MM.1S (cell line): Measurements from ENCODE around the gene ANK2.

Experiments
- DNase-seq: peaks from one replicate; pipeline ENCODE4 v3.0.0-alpha.2; 2015
- H2AFZ ChIP-seq: fragments of 300-600 bp; sonication (generic); 2 replicates; pipeline ENCODE4 v1.6.0; 2016; ENCODE audit warnings: antibody characterized with exemption, low read length
- H3F3A ChIP-seq: fragments of 300-600 bp; sonication (generic); 2 replicates; pipeline ENCODE4 v1.6.1; 2016; ENCODE audit warnings: mild to moderate bottlenecking, antibody characterized with exemption, low read length, moderate library complexity, mixed read lengths; ENCODE audit not compliant: insufficient read depth
- H3K27ac ChIP-seq: fragments of 300-600 bp; sonication (generic); 2 replicates; pipeline ENCODE4 v1.5.1; 2016; ENCODE audit warnings: mild to moderate bottlenecking, low read length
- H3K27me3 ChIP-seq: fragments of 300-600 bp; sonication (generic); replicated peaks from 2 replicates; pipeline ENCODE4 v1.6.0; 2016; ENCODE audit warnings: low read length; ENCODE audit not compliant: insufficient read depth
- H3K36me3 ChIP-seq: fragments of 300-600 bp; sonication (generic); replicated peaks from 2 replicates; pipeline ENCODE4 v1.6.1; 2016; ENCODE audit warnings: mild to moderate bottlenecking, low read length, mixed read lengths; ENCODE audit not compliant: insufficient read depth
- H3K4me1 ChIP-seq: fragments of 300-600 bp; sonication (generic); 2 replicates; pipeline ENCODE4 v1.6.1; 2016; ENCODE audit warnings: low read length, mixed read lengths
- H3K4me2 ChIP-seq: fragments of 300-600 bp; sonication (generic); 2 replicates; pipeline ENCODE4 v1.6.0; 2016; ENCODE audit warnings: low read depth, low read length
- H3K4me3 ChIP-seq: fragments of 300-600 bp; sonication (generic); 2 replicates; pipeline ENCODE4 v1.5.1; 2016; ENCODE audit warnings: low read length, mixed read lengths
- H3K79me2 ChIP-seq: fragments of 300-600 bp; sonication (generic); 2 replicates; pipeline ENCODE4 v1.6.1; 2016; ENCODE audit warnings: mixed run types, low read length, mixed read lengths
- H3K9ac ChIP-seq: fragments of 300-600 bp; sonication (generic); 2 replicates; pipeline ENCODE4 v1.6.1; 2016; ENCODE audit warnings: low read length, mixed read lengths
- H3K9me2 ChIP-seq: fragments of 300-600 bp; sonication (generic); replicated peaks from 2 replicates; pipeline ENCODE4 v1.6.1; 2016; ENCODE audit warnings: mild to moderate bottlenecking, low read length, mixed read lengths; ENCODE audit not compliant: insufficient read depth
- H3K9me3 ChIP-seq: fragments of 300-600 bp; sonication (generic); replicated peaks from 2 replicates; pipeline ENCODE4 v1.6.1; 2016; ENCODE audit warnings: mild to moderate bottlenecking, low read length, mixed read lengths; ENCODE audit not compliant: insufficient read depth
- H4K20me1 ChIP-seq: fragments of 300-600 bp; sonication (generic); 2 replicates; pipeline ENCODE4 v1.6.1; 2016; ENCODE audit warnings: mild to moderate bottlenecking, low read length, moderate library complexity, mixed read lengths; ENCODE audit not compliant: insufficient read depth
- EZH2 ChIP-seq: fragments of 300-600 bp; sonication (generic); optimal IDR thresholded peaks from 2 replicates; pipeline ENCODE3; 2017; ENCODE audit warnings: low read depth, mild to moderate bottlenecking, antibody characterized with exemption, low read length, mixed read lengths
- EZH2phosphoT487 ChIP-seq: fragments of 300-600 bp; sonication (generic); IDR thresholded peaks from 2 replicates; pipeline ENCODE4 v1.6.1; 2018; ENCODE audit warnings: antibody characterized with exemption, low read length
- TF ChIP-seq, protein P1 (sequence below): fragments of 300-600 bp; sonication (generic); IDR thresholded peaks from 2 replicates; pipeline ENCODE4 v1.5.1; 2016; ENCODE audit warnings: antibody characterized with exemption, low read length, mixed read lengths

The ANK2 gene

DNA sequence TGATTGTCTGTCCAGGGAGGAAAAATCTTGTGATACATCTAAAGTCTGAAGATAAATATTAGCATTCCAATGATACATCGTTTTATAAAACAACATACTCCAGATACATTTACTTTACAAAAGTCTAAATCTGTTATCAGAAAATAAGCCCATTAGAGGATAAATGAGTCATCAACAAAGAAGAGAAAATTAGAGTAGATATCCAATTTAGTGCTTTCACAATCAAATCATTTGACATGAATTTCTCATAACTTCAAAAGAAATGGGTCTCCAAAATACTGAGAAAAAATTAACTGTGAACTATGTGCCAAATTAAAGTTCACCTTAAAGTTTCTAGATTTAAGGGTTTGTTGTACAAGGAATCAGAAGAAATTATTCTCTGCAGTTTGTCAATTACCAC lies 213.8 kb downstream of the ANK2 start:
- H3K36me3 ChIP-seq, result no peaks in the 10 kb centered on the region
- H3K4me1 ChIP-seq, result no peaks in the 10 kb centered on the region
- H3K9ac ChIP-seq, result no peak overlapping the region
- H3K4me2 ChIP-seq, result no peak overlapping the region
- H3K79me2 ChIP-seq, result no peaks in the 10 kb centered on the region
- H4K20me1 ChIP-seq, result no peaks in the 10 kb centered on the region
- no peak for DNase-seq
- no peak overlapping the region for H3K4me3 ChIP-seq
- H2AFZ ChIP-seq, result no peak overlapping the region
- no peak overlapping the region for H3K27ac ChIP-seq
- no peaks in the 10 kb centered on the region for H3K9me3 ChIP-seq
- no peaks in the 10 kb centered on the region for H3F3A ChIP-seq
- TF ChIP-seq, protein P1, sequence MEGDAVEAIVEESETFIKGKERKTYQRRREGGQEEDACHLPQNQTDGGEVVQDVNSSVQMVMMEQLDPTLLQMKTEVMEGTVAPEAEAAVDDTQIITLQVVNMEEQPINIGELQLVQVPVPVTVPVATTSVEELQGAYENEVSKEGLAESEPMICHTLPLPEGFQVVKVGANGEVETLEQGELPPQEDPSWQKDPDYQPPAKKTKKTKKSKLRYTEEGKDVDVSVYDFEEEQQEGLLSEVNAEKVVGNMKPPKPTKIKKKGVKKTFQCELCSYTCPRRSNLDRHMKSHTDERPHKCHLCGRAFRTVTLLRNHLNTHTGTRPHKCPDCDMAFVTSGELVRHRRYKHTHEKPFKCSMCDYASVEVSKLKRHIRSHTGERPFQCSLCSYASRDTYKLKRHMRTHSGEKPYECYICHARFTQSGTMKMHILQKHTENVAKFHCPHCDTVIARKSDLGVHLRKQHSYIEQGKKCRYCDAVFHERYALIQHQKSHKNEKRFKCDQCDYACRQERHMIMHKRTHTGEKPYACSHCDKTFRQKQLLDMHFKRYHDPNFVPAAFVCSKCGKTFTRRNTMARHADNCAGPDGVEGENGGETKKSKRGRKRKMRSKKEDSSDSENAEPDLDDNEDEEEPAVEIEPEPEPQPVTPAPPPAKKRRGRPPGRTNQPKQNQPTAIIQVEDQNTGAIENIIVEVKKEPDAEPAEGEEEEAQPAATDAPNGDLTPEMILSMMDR, result no peak
- no peak for TF ChIP-seq EZH2
- TF ChIP-seq EZH2phosphoT487, result no peak
- H3K27me3 ChIP-seq, result no peaks in the 10 kb centered on the region
- H3K9me2 ChIP-seq, result no peaks in the 10 kb centered on the region

DNA sequence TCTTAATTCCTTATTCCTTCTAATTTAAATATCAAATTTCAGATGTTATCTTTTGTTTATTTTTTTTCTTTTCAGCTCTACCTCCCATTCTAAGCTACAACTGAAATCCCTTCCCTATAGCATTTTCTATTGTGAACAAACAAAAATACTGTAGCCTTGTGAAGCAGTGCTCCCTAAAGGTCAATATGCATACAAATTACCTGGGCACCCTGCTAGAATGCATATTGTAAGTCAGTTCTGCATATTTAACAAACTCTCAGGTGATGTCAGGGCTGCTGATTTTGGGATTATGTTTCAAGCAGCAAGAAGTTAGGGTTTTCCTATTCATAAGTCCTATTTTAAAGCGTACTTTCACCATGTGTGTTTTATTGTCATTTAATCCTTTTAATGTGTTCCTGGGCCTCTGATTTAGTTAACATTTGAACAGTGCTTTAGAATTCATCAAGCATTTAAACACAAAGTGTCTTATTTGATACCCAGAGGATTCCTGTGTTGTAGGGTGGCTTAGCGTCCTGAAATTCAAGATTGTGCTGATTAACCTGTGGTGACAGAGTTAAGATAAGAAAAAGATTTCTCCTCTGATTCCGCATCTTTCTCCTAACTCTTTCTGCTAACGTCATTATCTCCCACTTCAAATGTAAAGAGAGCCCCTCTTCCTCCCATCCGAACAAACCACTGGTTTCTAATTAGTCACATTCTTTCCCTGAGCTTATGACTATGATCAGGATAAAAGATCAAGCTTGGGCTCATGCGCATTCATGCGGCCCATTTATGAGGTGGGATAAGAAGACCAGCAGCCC lies 221.3 kb downstream of the ANK2 start:
- Histone ChIP-seq H3F3A (no peaks in the 10 kb centered on the region), H3K36me3 (no peaks in the 10 kb centered on the region), H3K4me3 (no peak overlapping the region), H3K4me2 (no peak overlapping the region), H3K4me1 (no peaks in the 10 kb centered on the region), H4K20me1 (no peaks in the 10 kb centered on the region), H3K9me2 (no peaks in the 10 kb centered on the region), H3K27ac (no peak overlapping the region), H2AFZ (no peak overlapping the region), H3K79me2 (no peaks in the 10 kb centered on the region), H3K9me3 (no peaks in the 10 kb centered on the region), H3K9ac (no peak overlapping the region), H3K27me3 (no peaks in the 10 kb centered on the region)
- TF ChIP-seq EZH2, result no peak
- no peak for TF ChIP-seq EZH2phosphoT487
- TF ChIP-seq, protein P1, result no peak
- DNase-seq, result no peak

GRCh38 chr4:113272523-113272922 lies 223.1 kb downstream of the ANK2 start:
- Histone ChIP-seq H3K36me3 (no peaks in the 10 kb centered on the region), H3K79me2 (no peaks in the 10 kb centered on the region), H3K4me1 (no peaks in the 10 kb centered on the region), H3K4me2 (no peak overlapping the region), H3K9ac (no peak overlapping the region), H3K4me3 (no peak overlapping the region), H3K9me3 (no peaks in the 10 kb centered on the region), H4K20me1 (no peaks in the 10 kb centered on the region), H3F3A (no peaks in the 10 kb centered on the region), H3K27ac (no peak overlapping the region), H3K9me2 (no peaks in the 10 kb centered on the region), H3K27me3 (no peaks in the 10 kb centered on the region), H2AFZ (no peak overlapping the region)
- TF ChIP-seq, protein P1, result no peak
- TF ChIP-seq EZH2phosphoT487, result no peak
- no peak for TF ChIP-seq EZH2
- no peak for DNase-seq
